NT2/D1 (cell line): Measurements from ENCODE around the gene ADGRD1.

Experiments used
- DNase-seq: peaks from one replicate; pipeline ENCODE4 v3.0.0-alpha.2; 2011; ENCODE audit warnings: low read depth, low spot score
- H3K27me3 ChIP-seq: 2 replicates; pipeline ENCODE4 v1.6.0; 2011; ENCODE audit warnings: mild to moderate bottlenecking; ENCODE audit not compliant: insufficient read length, insufficient read depth
- H3K36me3 ChIP-seq: 2 replicates; pipeline ENCODE4 v1.6.1; 2011; ENCODE audit warnings: mild to moderate bottlenecking, low read length, mixed read lengths; ENCODE audit not compliant: insufficient read depth, insufficient read length
- H3K4me1 ChIP-seq: 2 replicates; pipeline ENCODE4 v1.5.1; 2011; ENCODE audit not compliant: insufficient read depth, insufficient read length
- H3K4me3 ChIP-seq: 2 replicates; pipeline ENCODE4 v1.5.1; 2011; ENCODE audit warnings: low read depth; ENCODE audit not compliant: insufficient read length
- H3K9ac ChIP-seq: 2 replicates; pipeline ENCODE4 v1.6.0; 2011; ENCODE audit warnings: low read depth; ENCODE audit not compliant: insufficient read length
- H3K9me3 ChIP-seq: 2 replicates; pipeline ENCODE4 v1.5.1; 2011; ENCODE audit warnings: mild to moderate bottlenecking, low read length; ENCODE audit not compliant: insufficient read depth
- SUZ12 ChIP-seq: IDR thresholded peaks from 2 replicates; pipeline ENCODE4 v1.6.1; 2011; ENCODE audit not compliant: insufficient read length, insufficient read depth; ENCODE audit errors: extremely low read depth
- YY1 ChIP-seq: IDR thresholded peaks from 2 replicates; pipeline ENCODE4 v1.6.1; 2011; ENCODE audit not compliant: insufficient read length, insufficient read depth
- ZNF274 ChIP-seq: IDR thresholded peaks from 2 replicates; pipeline ENCODE4 v1.6.1; 2011; ENCODE audit warnings: mild to moderate bottlenecking, low read depth, low read length

ADGRD1 gene

GRCh38 chr12:130951636-130952035 is 2.1 kb upstream of the ADGRD1 start:
- DNase-seq = no peak
- Histone ChIP-seq H3K36me3 (no peaks in the 10 kb centered on the region), H3K4me1 (peaks cover 14% of the 10 kb centered on the region), H3K9ac (no peak overlapping the region), H3K9me3 (0 out of 2 replicates have a peak, but pooled peaks cover under 1% of the 10 kb centered on the region), H3K4me3 (no peak overlapping the region), H3K27me3 (peaks cover 18% of the 10 kb centered on the region)
- TF ChIP-seq ZNF274 = no peak
- no peak for TF ChIP-seq YY1
- no peak for TF ChIP-seq SUZ12

GRCh38 chr12:130952171-130952954 is 1.3 kb upstream of the ADGRD1 start:
- TF ChIP-seq ZNF274 = no peak
- no peak overlapping the region for H3K9ac ChIP-seq
- no peaks in the 10 kb centered on the region for H3K36me3 ChIP-seq
- peaks cover 18% of the 10 kb centered on the region for H3K27me3 ChIP-seq
- H3K4me3 ChIP-seq = no peak overlapping the region
- DNase-seq = no peak
- no peaks in the 10 kb centered on the region for H3K9me3 ChIP-seq
- H3K4me1 ChIP-seq = peaks cover 13% of the 10 kb centered on the region

- no peaks in the 10 kb centered on the region for H3K36me3 ChIP-seq
- H3K27me3 ChIP-seq = peaks cover 18% of the 10 kb centered on the region
- no peaks in the 10 kb centered on the region for H3K9me3 ChIP-seq
- DNase-seq = no peak
- H3K4me3 ChIP-seq = peak overlapping the region; percentile 15
- TF ChIP-seq SUZ12 (no peak), YY1 (no peak), ZNF274 (no peak)
- peaks cover 14% of the 10 kb centered on the region for H3K4me1 ChIP-seq
- peak overlapping the region; percentile 52 for H3K9ac ChIP-seq
Measured at GRCh38 chr12:130954544-130954831, 781 bp downstream of the ADGRD1 start.

- Histone ChIP-seq H3K27me3 (peaks cover 18% of the 10 kb centered on the region), H3K9ac (no peak overlapping the region), H3K36me3 (no peaks in the 10 kb centered on the region), H3K4me1 (peaks cover 14% of the 10 kb centered on the region), H3K4me3 (no peak overlapping the region), H3K9me3 (no peaks in the 10 kb centered on the region)
- DNase-seq = no peak
- TF ChIP-seq ZNF274 = no peak
- TF ChIP-seq YY1 = no peak
Measured at GRCh38 chr12:130955238-130955816, 1.6 kb downstream of the ADGRD1 start.

- peaks cover 14% of the 10 kb centered on the region for H3K4me1 ChIP-seq
- no peak overlapping the region for H3K9ac ChIP-seq
- no peaks in the 10 kb centered on the region for H3K9me3 ChIP-seq
- no peak overlapping the region for H3K4me3 ChIP-seq
- no peak for TF ChIP-seq ZNF274
- no peaks in the 10 kb centered on the region for H3K36me3 ChIP-seq
- no peak for DNase-seq
- H3K27me3 ChIP-seq = peaks cover 18% of the 10 kb centered on the region
Measured at GRCh38 chr12:130956009-130956408, 2.3 kb downstream of the ADGRD1 start.

- Histone ChIP-seq H3K4me3 (no peak overlapping the region), H3K9ac (no peak overlapping the region), H3K9me3 (no peaks in the 10 kb centered on the region), H3K27me3 (peaks cover 18% of the 10 kb centered on the region), H3K36me3 (no peaks in the 10 kb centered on the region), H3K4me1 (peaks cover 13% of the 10 kb centered on the region)
- no peak for DNase-seq
- no peak for TF ChIP-seq ZNF274
Measured at GRCh38 chr12:130956456-130957303, 3.0 kb downstream of the ADGRD1 start.

GRCh38 chr12:130957304-130957621 is 3.6 kb downstream of the ADGRD1 start:
- TF ChIP-seq YY1 = no peak
- TF ChIP-seq SUZ12 = no peak
- no peak for TF ChIP-seq ZNF274
- H3K9me3 ChIP-seq = no peaks in the 10 kb centered on the region
- H3K4me1 ChIP-seq = peaks cover 8% of the 10 kb centered on the region
- H3K4me3 ChIP-seq = no peak overlapping the region
- DNase-seq = no peak
- peaks cover 18% of the 10 kb centered on the region for H3K27me3 ChIP-seq
- no peak overlapping the region for H3K9ac ChIP-seq
- no peaks in the 10 kb centered on the region for H3K36me3 ChIP-seq
